Pons (tissue), 1 donor: ENCODE measurements around the gene CASR.
"Not testable (repeated sequence)": the region's sequence is repeated elsewhere in the genome, so short reads cannot be mapped to it uniquely, and the experiment has no call there.

Experiments
- DNase-seq: peaks from one replicate; pipeline ENCODE4 v3.0.0-alpha.2; 2016; ENCODE audit warnings: low spot score

The CASR gene, protein sequence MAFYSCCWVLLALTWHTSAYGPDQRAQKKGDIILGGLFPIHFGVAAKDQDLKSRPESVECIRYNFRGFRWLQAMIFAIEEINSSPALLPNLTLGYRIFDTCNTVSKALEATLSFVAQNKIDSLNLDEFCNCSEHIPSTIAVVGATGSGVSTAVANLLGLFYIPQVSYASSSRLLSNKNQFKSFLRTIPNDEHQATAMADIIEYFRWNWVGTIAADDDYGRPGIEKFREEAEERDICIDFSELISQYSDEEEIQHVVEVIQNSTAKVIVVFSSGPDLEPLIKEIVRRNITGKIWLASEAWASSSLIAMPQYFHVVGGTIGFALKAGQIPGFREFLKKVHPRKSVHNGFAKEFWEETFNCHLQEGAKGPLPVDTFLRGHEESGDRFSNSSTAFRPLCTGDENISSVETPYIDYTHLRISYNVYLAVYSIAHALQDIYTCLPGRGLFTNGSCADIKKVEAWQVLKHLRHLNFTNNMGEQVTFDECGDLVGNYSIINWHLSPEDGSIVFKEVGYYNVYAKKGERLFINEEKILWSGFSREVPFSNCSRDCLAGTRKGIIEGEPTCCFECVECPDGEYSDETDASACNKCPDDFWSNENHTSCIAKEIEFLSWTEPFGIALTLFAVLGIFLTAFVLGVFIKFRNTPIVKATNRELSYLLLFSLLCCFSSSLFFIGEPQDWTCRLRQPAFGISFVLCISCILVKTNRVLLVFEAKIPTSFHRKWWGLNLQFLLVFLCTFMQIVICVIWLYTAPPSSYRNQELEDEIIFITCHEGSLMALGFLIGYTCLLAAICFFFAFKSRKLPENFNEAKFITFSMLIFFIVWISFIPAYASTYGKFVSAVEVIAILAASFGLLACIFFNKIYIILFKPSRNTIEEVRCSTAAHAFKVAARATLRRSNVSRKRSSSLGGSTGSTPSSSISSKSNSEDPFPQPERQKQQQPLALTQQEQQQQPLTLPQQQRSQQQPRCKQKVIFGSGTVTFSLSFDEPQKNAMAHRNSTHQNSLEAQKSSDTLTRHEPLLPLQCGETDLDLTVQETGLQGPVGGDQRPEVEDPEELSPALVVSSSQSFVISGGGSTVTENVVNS

DNA sequence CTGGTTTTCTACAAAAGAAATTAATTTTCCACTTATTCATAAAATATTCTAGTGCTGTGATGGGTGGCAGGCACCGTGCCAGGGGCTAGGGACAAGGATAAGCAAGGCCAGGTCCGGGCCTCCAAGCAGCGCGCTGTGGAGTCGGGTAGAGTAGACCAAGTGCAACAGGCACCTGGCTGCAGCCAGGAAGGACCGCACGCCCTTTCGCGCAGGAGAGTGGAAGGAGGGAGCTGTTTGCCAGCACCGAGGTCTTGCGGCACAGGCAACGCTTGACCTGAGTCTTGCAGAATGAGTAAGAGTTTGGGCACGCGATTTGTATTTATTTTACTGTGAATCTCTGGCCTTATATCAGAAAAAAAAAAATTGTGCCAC, at the start of gene CASR:
CASR (plus strand) TSS at position 148 of the 372 bp plus-strand sequence. CDS start 70,522 bp downstream, outside the sequence.
- no peak for DNase-seq

DNA sequence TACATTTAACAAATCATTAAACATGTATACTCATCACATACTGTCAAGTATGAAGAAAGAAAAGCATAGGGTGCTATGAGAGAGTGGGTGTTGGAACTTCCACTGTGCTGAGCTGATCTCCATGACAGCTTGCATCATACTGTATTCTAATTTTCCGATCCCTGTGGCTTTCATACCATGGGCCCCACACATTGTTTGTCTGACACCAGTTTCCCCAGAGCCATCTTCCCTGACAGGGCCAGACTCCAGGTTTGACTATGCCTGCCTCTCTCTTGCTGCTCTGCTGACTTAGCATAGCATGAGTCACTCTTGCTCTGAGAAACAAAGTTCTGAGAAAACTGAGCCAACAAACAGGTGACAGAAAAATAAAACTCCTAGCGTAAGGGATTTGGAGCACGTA, 37.0 kb upstream of the CASR start:
- no peak for DNase-seq

DNA sequence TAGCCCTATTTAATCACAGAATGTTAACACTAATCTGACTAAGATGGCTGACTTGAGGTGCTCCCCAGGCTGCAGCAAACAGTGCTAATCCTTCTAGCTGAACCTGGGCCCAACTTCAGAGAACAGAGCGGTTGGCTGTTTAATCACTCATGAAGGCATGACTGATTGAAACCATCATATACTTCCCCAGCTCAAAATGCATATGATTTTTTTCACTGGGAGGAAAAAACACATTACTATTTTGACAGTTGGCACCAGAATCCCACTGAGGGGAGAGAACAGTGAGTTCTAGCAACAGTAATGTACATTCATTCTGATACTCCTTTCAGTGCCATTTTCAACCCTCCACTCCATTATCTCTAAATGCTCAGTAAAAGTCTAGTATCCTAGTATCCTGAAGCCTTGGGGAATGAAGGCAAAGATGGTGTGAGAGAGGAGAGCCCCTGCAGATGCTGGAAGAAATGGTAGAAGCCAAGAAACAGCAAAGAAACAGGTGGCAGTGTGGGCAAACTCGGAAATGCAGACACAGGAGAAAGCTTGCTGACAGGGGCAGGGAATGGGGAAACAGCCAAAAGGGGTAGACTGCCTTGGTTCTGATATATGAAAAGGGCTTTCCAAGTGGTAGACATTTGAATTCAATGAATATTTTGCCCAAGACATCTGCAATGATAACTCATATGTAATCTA, 34.4 kb upstream of the CASR start:
- DNase-seq: no peak

DNA sequence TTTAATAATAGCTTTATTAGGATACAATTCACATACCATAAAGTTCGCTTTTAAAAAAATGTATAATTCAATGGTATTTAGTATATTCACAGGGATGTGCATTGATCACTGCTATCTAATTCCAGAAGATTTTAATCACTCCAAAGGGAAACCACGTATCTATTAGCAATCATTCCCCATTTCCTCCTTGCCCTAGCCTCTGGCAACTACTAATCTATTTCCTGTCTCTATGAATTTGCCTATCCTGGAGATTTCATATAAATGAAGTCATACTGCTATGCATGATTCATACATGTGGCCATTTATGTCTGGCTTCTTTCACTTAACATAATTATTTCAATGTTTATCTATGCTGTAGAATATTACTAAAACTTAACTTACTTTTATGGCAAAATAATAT, 32.0 kb upstream of the CASR start:
- no peak for DNase-seq

DNA sequence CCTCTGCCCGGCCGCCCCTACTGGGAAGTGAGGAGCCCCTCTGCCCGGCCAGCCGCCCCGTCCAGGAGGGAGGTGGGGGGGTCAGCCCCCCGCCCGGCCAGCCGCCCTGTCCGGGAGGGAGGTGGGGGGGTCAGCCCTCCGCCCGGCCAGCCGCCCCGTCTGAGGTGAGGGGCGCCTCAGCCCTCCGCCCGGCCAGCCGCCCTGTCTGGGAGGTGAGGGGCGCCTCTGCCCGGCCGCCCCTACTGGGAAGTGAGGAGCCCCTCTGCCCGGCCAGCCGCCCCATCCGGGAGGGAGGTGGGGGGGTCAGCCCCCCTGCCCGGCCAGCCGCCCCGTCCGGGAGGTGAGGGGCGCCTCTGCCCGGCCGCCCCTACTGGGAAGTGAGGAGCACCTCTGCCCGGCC, 18.5 kb upstream of the CASR start:
- not testable (repeated sequence) for DNase-seq

DNA sequence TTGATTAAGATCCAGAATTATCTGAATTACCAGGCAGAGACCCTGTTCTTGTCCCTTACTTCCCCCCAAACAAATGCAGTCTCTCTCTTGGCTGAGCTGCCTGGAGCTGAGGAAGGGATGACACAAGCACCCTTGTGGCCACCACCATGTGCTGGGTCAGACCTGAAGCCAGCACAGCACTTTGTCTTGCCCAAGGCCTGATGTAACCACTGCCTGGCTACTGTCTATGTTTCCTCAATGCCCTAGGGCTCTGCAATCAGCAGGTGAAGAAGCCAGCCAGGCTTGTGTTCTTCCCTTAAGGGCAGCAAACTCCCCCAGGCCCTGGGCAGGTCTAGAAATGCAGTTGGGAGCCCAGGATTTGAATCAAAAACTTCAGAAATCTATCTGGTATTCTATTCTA, 15.8 kb upstream of the CASR start:
- no peak for DNase-seq

DNA sequence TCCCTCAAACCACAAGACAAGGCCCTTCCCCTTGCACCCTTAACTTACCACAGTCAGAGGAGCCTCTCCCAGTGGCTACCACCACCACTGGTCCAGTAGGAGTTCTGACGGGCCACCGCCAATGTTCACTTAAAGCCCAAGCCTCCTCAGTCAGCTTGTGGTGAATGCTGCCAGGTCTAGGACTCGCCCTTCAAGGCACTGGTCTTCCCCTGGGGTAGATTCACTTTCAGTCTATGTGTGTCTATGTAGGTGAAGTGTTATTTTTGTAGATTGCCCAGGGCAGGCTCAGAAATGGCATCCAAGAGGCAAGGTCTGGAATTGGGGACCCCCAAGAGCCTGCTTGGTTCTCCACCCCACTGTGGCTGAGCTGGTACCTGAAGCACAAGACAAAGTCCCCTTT, 15.4 kb upstream of the CASR start:
- DNase-seq: no peak

DNA sequence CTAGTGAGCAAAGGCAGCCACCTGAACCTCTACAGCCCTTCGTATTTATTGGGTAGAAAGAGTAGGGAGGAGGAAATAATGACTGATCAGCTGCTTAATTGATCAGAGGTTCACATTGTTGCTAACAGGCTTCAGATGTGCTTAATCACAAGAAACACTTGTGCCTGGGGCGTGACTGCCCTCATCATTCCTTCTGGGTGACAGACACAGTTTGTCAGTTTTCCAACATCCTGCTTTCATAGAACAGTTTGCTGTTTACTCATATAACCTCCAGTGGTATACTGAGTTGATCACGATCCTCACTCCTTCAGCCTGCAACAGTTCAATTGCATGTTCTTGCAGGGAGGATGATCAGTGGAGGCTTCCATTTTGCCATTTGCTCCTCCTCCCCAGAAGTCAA, 13.6 kb upstream of the CASR start:
- no peak for DNase-seq

DNA sequence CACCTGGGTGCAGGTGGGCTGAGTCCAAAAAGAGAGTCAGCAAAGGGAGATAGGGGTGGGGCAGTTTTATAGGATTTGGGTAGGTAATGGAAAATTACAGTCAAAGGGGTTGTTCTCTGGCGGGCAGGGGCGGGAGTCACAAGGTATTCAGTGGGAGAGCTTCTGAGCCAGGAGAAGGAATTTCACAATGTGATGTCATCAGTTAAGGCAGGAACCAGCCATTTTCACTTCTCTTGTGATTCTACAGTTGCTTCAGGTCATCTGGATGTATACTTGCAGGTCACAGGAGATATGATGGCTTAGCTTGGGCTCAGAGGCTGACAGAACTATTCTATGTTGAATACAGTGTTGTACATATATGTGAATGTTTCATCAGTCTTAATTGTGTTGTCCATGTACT, 12.1 kb upstream of the CASR start:
- DNase-seq: not testable (repeated sequence)

DNA sequence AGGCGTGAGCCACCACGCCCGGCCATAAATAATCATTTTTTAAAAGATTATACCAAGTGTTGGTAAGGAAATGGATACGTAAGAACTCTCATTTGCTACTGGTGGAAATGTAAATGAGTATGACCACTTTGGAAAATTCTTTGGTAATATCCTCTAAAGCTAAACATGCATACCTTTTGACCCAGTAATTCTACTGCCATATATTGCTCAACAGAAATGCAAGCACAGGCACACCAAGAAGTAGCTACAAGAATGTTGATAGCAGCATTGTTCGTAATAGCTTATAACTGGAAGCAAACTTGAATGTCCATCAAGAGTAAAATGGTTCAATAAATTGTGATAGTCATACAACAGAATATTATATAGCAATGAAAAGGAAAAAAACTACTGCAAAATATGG, 4.8 kb upstream of the CASR start:
- no peak for DNase-seq

DNA sequence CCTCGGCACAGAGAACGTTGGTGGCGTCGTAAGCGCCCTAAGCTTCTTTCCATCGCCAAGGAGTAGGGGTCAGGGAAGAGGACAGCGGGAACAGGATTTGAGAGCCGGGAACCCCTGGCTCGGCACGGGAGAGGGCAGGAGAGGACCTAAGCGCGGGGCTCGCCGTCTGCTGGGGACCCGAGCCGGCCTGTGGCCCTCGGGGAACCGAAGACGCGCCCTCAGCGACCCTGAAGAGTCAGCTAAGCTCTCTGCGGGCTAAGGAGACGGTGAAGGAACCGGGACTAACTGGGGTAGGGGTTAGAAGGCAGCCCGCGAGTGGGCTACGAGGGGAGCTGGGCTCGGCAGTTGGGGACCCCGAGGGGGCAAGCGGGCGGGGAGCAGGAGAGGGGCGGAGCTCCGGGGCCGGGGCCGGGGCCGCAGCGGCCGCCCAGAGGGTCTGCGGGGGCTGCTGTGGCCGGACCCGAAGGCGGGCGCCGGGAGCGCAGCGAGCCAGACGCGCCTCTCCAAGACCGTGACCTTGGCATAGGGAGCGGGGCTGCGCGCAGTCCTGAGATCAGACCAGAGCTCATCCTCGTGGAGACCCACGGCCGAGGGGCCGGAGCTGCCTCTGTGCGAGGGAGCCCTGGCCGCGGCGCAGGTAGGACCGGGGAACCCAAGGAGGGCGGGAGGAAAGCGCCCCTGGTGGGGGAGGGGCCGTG, 574 bp downstream of the CASR start:
- DNase-seq: no peak

DNA sequence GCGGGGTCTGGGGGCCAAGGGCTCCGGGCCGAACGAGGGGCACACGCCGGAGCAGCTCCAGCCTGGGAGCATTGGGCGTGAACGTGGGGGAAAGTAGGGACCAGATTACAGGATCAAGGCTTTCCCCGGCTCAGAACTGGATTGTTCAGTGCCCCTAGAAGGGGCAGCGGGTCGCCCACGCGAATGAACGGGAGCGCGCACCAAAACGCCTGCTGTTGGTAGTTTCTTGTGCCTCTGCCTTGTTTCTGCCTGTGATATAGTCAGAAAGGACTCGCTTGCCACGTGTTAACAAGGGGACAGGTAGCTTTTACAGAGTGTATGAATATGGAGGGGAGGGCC, 1.1 kb downstream of the CASR start:
- DNase-seq: no peak

DNA sequence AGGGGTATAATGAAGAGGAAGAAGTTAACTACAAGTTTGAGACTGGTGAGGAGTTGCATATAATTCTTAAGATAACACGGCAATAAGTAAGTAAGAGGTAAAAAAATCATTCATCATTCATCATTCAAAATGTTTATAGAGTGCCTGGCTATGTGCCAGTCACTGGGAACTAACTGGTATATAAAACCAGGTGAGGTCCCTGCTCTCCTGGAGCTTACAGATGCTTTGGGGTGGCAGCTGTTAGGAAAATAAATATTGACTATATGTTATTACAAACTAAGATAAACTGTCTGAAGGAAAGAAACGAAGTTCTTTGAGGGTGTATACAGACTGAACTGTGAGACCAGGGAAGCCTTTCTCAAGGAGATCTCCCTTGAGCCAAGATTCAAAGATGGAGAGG, 2.9 kb downstream of the CASR start:
- no peak for DNase-seq

DNA sequence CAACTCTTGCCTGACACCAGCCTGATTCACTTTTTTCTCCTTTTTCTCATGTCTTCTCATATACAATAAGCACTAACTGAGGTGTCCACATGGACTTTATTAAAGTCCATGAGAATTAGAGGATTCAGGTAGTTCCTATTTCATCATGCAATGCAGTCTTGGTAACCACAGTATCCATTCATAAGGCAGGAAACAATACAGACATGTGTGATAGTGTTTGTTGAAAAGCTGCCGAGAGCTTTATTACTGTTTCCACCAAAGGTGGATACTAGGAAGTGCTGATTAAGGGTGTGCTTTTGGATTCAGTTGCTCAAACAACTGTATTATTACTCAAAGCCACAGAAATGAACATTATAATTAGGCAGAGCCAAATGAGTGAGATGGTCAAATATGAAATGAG, 5.3 kb downstream of the CASR start:
- no peak for DNase-seq

DNA sequence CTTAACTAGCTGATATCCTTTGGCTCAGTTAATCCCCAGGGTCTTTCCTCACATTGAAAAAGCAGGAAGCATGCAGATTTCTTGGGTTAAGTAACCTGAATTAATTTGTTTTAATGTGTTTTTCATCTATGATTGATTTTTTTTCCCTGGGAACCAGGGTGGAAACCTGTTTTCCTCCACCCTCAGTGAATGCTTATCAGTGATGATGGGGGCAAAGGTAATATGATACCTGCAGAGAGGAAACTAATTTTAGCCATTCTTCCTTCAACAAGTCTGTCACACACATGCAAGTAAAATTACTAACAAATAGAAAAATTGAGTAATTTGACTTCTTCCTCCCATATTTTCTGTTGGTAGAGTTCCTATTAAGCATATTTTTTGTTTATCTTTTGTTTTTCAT, 5.9 kb downstream of the CASR start:
- DNase-seq: no peak

DNA sequence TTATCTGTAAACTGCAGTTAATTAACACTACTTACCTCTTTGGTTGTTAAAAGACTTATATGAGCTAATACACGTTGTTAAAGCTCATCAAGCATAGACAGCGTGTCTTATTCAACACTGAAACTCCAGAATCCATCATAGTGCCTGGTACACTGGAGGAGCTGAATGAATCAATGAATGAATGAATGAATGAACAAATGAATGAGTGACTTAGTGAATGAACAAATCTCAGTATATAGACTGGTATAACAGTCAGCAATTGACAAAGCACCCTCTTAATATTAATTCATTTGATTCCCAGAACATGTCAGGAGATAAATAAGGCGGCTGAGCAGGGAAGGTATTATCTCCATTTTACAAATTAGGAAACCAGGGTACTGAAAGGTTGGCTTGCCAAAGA, 7.1 kb downstream of the CASR start:
- no peak for DNase-seq

DNA sequence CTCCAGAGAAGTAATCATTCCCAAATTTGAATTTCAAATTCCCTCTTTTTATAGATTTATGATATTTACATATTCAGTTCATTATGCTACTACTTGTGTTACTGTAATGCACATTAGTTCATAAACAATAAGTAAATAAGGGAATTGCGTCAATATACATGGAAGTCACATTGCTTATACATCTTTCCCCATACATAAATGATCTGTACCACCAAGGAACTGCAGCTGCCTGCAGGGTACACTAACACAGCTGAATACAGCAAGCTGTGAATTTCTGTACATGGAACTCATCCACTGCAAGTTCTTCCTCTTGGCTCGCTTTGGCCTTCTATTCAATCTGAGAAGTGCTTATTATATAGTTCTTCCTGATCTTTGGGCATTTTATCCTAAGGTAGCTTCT, 15.5 kb downstream of the CASR start:
- no peak for DNase-seq

DNA sequence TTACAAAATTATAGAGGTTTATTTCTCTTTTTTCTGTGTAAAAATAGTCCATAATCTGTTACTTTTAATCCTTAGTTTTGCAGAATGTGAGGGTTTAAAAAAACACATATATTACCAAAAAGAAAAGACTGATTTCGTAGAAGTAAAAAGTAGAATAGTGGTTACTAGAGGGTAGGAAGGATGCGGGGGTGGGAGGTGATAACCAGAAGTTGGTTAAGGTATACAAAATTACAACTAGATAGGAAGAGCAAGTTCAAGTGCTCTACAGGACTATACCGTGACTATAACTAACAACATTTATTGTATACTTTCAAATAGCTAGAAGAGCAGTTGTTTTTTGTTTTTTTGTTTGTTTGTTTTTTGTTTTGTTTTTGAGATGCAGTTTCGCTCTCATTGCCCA, 16.1 kb downstream of the CASR start:
- no peak for DNase-seq

DNA sequence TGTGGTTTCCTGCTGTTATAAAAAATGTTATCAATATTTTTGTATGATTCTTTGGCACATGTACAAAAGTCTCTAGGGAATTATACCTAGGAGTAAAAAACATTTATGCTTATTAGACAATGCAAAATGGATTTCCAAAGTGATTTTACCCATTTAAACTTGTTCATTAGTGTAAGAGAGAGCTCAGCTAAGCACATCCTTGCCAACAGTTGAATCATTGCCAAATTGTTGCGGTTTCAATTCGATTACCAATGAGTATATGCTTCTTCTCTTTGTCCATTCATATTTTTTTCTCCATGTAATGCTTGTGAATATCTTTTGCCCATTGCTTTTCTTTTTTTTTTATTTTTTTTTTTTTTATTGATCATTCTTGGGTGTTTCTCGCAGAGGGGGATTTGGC, 17.2 kb downstream of the CASR start:
- DNase-seq: no peak

DNA sequence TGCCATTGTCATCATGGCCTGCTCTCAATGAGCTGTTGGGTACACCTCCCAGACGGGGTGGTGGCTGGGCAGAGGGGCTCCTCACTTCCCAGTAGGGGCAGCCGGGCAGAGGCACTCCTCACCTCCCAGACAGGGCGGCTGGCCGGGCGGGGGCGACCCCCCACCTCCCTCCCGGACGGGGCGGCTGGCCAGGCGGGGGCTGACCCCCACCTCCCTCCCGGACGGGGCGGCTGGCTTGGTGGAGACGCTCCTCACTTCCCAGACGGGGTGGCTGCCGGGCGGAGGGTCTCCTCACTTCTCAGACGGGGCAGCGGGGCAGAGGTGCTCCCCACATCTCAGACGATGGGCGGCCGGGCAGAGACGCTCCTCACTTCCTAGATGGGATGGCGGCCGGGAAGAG, 18.0 kb downstream of the CASR start:
- not testable (repeated sequence) for DNase-seq

DNA sequence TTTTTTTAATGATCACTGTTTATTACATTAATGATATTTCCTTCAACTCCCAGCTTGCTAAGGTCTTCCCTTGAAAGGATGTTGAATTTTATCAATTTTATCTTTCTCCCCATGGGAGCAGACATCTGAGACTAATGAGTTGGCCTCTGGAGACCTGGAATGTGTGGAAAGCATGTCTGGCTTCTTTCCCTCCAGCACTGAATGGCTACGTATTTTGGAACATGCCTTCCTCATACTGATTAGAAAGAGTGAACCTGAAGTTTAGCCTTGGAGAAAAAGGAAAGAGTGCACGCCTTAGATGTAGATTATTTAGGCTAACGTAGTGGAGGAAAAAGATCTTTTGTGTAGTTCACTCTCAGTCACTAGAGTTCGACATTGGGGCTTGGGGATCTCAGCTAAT, 25.1 kb downstream of the CASR start:
- DNase-seq: no peak

DNA sequence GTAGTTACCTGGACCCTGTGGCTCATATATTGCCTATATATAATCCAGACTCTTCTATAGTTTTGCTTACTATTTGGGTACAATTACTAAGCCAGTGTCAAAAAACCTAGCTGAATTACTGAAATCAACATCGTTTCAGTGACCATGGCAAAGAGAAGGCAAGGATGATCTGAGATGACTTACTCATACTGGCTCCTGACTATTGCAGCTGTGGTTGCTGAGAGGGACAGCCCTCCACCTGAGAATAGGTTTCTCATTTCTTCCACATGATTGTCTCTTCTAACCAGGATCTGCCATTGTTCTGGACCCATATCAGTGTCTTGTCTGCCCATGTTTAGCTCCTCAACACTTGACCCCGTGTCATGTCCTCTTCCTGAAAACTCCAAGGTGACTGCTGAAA, 30.2 kb downstream of the CASR start:
- no peak for DNase-seq
